Measurements from ENCODE around the gene TMTC2. TPM values are rescaled to one million over a fixed set of nuclear protein-coding genes. Genes with fewer than 3 reads are reported as not detected.

The TMTC2 gene
- total RNA-seq, 6 experiments from 2014 or later = 0.74 to 1.9 (median 0.96) TPM

DNA sequence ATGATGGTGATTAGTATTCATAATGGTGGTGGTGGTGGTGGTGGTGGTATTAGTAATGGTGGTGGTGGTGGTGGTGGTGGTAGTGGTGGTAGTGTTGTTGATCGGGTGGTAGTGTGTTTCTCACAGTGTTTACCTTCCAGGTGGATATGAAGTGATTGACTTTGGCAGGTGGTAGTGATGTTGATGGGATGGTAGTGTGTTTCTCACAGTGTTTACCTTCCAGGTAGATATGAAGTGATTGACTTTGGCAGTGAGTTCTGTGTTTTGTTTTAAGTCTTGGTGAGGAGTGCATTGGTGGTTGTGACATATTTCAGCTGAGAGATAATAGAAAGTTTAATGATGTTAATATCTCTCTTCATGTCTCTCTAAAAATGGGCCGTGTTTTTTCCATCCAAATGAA, 189.4 kb downstream of the TMTC2 start:
- no peaks in the 10 kb centered on the region for H3K9me3 ChIP-seq
- no peak overlapping the region for H3K4me3 ChIP-seq
- intact Hi-C loops (cut with DNase I) = no loop called here
- DNase-seq (no peak), ATAC-seq (no peak)
- no peaks in the 10 kb centered on the region for H3K4me1 ChIP-seq
- no peaks in the 10 kb centered on the region for H3K36me3 ChIP-seq
- TF ChIP-seq, protein P1, sequence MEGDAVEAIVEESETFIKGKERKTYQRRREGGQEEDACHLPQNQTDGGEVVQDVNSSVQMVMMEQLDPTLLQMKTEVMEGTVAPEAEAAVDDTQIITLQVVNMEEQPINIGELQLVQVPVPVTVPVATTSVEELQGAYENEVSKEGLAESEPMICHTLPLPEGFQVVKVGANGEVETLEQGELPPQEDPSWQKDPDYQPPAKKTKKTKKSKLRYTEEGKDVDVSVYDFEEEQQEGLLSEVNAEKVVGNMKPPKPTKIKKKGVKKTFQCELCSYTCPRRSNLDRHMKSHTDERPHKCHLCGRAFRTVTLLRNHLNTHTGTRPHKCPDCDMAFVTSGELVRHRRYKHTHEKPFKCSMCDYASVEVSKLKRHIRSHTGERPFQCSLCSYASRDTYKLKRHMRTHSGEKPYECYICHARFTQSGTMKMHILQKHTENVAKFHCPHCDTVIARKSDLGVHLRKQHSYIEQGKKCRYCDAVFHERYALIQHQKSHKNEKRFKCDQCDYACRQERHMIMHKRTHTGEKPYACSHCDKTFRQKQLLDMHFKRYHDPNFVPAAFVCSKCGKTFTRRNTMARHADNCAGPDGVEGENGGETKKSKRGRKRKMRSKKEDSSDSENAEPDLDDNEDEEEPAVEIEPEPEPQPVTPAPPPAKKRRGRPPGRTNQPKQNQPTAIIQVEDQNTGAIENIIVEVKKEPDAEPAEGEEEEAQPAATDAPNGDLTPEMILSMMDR (IDR thresholded peaks at IDR 0.05) = no peak
- TF ChIP-seq POLR2A (IDR thresholded peaks at IDR 0.05) = no peak
- 79% methylated on average over 2 of the region's 2 CpGs for WGBS (ENCODE audit: insufficient coverage, low coverage, low lambda C conversion rate, missing lambda C conversion rate)
- H3K27ac ChIP-seq = no peak overlapping the region
- H3K27me3 ChIP-seq = no peaks in the 10 kb centered on the region

DNA sequence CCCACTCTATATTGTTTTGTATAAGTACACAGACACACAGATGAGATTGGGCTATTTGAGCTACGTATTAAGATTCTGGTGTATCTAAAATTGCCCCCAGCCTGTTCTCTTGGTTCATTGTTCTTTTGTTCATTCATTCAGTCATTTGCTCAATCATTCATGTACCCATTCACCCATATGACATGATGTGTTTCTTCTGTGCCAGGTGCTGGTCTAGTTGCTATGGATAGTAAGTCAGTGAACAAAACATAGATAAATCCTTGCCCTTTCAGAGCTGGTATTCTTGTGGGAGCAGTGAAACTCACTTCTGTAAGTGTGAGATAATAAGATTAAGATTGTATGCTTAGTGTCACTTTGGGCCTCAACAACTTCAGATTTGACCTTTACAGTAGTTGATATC, 191.3 kb downstream of the TMTC2 start:
- WGBS (ENCODE audit: insufficient coverage, low coverage, low lambda C conversion rate, missing lambda C conversion rate) = 79% methylated on average over 1 of the region's 1 CpG
- Histone ChIP-seq H3K4me1 (no peaks in the 10 kb centered on the region), H3K27me3 (no peaks in the 10 kb centered on the region), H3K4me3 (no peak overlapping the region), H3K27ac (no peak overlapping the region), H3K9me3 (no peaks in the 10 kb centered on the region), H3K36me3 (no peaks in the 10 kb centered on the region)
- TF ChIP-seq POLR2A (IDR thresholded peaks at IDR 0.05) = no peak
- no peak for ATAC-seq
- DNase-seq = no peak
- intact Hi-C loops (cut with DNase I) = no loop called here

DNA sequence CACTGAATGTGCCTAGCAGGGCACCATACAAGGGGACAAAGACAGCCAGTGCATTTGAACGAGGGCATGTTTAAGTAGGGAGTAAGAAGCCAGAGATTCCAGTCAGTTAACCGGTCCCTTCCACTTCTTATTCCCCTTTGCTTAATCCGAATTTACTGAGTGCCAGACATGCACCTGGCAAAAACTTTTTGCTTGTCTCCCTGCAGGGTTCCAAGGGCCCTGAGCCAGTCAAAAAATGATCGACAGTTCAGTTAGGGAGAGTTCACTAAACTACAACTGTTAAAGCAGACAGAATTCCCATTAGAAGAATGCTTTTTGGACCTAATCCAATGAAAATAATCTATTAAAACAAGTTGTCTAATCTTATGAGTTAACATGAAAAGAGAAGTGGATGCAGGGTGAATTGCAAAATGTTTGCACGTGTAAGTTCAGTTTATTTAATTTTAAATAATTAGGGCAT, 193.8 kb downstream of the TMTC2 start:
- no peak for TF ChIP-seq POLR2A (IDR thresholded peaks at IDR 0.05)
- TF ChIP-seq, protein P1 (IDR thresholded peaks at IDR 0.05) = no peak
- H3K4me1 ChIP-seq = no peaks in the 10 kb centered on the region
- no peaks in the 10 kb centered on the region for H3K9me3 ChIP-seq
- ATAC-seq = no peak
- no peaks in the 10 kb centered on the region for H3K27me3 ChIP-seq
- H3K36me3 ChIP-seq = no peaks in the 10 kb centered on the region
- no peak for DNase-seq
- WGBS (ENCODE audit: insufficient coverage, low coverage, low lambda C conversion rate, missing lambda C conversion rate) = 40% methylated on average over 5 of the region's 5 CpGs
- intact Hi-C loops (cut with DNase I) = no loop called here
- H3K27ac ChIP-seq = no peak overlapping the region
- H3K4me3 ChIP-seq = no peak overlapping the region

DNA sequence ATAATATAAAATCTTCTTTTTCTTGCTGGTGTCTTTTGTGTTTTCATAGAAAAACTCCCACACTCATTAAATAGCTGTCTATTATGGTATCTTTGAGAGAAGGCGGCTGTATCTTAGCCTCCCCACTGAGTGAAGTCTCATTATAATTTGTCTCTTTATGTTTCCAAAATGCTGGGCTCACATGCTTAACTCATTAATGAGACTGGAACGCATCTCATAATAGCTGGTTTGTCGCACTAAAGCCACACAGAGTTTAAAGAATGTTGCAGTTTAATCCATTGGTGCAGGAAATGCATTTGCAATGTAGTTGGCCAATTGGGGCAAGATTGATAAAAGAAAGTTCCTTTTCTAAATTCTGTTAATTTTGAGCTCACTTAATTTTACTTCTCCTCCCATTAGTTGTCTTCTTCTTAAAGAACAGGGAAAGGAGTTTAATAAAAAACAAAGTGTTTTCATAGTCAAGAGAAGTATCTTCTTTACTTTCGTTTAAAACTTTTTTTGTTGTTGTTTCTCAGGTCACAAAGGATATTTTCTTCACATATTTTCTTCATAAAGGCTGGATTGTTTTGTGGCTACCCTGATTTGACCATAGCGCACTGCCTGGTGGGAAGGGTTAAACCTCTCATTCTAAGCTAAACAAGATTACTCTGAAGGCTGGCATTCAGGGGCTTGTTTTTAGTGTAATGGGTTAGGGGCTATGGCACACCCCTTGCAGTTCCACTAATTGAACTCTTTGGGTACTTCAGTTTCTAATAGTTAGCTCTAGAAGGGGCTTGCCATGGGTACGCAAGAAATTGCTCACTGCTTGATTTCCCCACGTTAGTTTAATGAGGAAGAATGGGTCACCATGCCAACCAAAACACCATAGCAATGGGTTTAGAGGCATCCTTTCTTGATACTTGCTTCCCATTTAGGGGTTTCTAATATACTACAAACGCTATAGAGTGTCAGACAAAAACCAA, 197.0 kb downstream of the TMTC2 start:
- 67% methylated on average over 8 of the region's 8 CpGs for WGBS (ENCODE audit: insufficient coverage, low coverage, low lambda C conversion rate, missing lambda C conversion rate)
- no peaks in the 10 kb centered on the region for H3K4me1 ChIP-seq
- no peak overlapping the region for H3K27ac ChIP-seq
- no peaks in the 10 kb centered on the region for H3K36me3 ChIP-seq
- TF ChIP-seq, protein P1 (IDR thresholded peaks at IDR 0.05) = no peak
- TF ChIP-seq POLR2A (IDR thresholded peaks at IDR 0.05) = no peak
- no peaks in the 10 kb centered on the region for H3K27me3 ChIP-seq
- intact Hi-C loops (cut with DNase I) = no loop called here
- no peaks in the 10 kb centered on the region for H3K9me3 ChIP-seq
- ATAC-seq = no peak
- no peak for DNase-seq
- H3K4me3 ChIP-seq = no peak overlapping the region

DNA sequence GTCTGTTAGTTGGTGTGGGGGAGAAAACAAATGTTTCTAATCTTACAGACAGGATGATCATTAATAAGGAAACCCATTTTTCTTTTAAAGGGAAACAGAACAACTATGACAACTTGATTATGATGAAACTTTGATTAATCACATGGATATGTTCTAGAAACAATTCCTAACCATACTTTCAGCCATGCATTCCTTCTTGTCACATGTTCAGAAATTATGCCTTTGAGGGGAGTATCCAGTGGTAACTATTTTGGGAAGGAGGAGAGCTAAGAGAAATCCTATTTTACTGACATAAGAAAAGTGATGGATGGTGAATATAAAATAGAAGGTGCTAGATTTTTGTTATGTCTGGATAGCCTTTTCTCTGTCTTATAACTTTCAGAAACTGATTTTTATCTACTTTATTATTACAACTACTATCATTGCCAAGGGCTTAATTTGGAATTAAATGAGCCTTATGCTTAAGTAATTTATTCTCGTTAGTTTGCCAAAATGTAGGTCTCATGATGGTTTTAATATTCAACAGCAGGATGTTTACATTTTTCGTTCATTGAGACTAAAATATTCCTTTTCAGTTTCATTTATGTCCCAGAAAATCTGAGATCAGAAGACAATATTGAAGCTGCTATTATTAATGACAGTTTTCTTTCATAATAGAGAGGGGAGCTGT, 200.1 kb downstream of the TMTC2 start:
- Histone ChIP-seq H3K9me3 (no peaks in the 10 kb centered on the region), H3K36me3 (no peaks in the 10 kb centered on the region), H3K27ac (no peak overlapping the region), H3K4me1 (no peaks in the 10 kb centered on the region), H3K4me3 (no peak overlapping the region), H3K27me3 (no peaks in the 10 kb centered on the region)
- intact Hi-C loops (cut with DNase I) = no loop called here
- DNase-seq = no peak
- 33% methylated on average over 2 of the region's 2 CpGs for WGBS (ENCODE audit: insufficient coverage, low coverage, low lambda C conversion rate, missing lambda C conversion rate)
- no peak for ATAC-seq
- TF ChIP-seq POLR2A (IDR thresholded peaks at IDR 0.05) = no peak
- TF ChIP-seq, protein P1 (IDR thresholded peaks at IDR 0.05) = no peak
